CD4-positive, alpha-beta T cell (primary cell): ENCODE results near the gene LHFPL3. TPM values are rescaled to one million over a fixed set of nuclear protein-coding genes. Genes with fewer than 3 reads are reported as not detected.

Experiments used
- ATAC-seq: fragments of 200-7000 bp; cut with Tn5 transposase; one replicate; pipeline ENCODE4 v1.10.0; 2022; ENCODE audit warnings: mild to moderate bottlenecking; ENCODE audit not compliant: poor library complexity
- CTCF ChIA-PET: fragments of 350-600 bp; sonication (Branson Sonifier 250); formaldehyde crosslinking; loops from one replicate; lab custom pipeline; 2021; ENCODE audit warnings: antibody characterized with exemption, inconsistent platforms; lab: Charles Lee
- POLR2A ChIA-PET: fragments of 350-600 bp; sonication (Branson Sonifier 250); formaldehyde crosslinking; loops from one replicate; lab custom pipeline; 2021; ENCODE audit warnings: antibody characterized with exemption, inconsistent platforms; lab: Charles Lee
- DNase-seq, 14 experiments: peaks; one replicate each; pipeline ENCODE4 v3.0.0-alpha.2; 2013 to 2020; ENCODE audit warnings: mixed read lengths in 2 of 14
- H3K27ac ChIP-seq, 2 donors: one replicate each; pipeline versions ENCODE4 v1.5.1 to v1.7.0; 2013; ENCODE audit warnings: low read length in 2 of 2, low read depth in 1 of 2, mild to moderate bottlenecking in 1 of 2
- H3K27me3 ChIP-seq, 2 experiments: 1 replicate in 1 of 2; 2 replicates in 1 of 2; pipeline versions ENCODE4 v1.6.1 to v1.7.0; 2013; ENCODE audit warnings: low read length in 2 of 2, control low read depth in 1 of 2, mild to moderate bottlenecking in 1 of 2, moderate library complexity in 1 of 2; ENCODE audit not compliant: insufficient read depth in 2 of 2, control insufficient read depth in 1 of 2
- H3K36me3 ChIP-seq: one replicate; pipeline ENCODE4 v1.6.1; 2013; ENCODE audit warnings: low read length, control low read depth; ENCODE audit not compliant: insufficient read depth
- H3K4me1 ChIP-seq: one replicate; pipeline ENCODE4 v1.6.1; 2013; ENCODE audit warnings: low read length, control low read depth; ENCODE audit not compliant: insufficient read depth
- H3K4me3 ChIP-seq: one replicate; pipeline ENCODE4 v1.5.1; 2013; ENCODE audit warnings: mild to moderate bottlenecking, low read length, moderate library complexity
- H3K9me3 ChIP-seq, 2 experiments: 1 replicate in 1 of 2; 2 replicates in 1 of 2; pipeline versions ENCODE4 v1.6.1 to v1.7.0; 2013; ENCODE audit warnings: low read length in 2 of 2, mild to moderate bottlenecking in 2 of 2, control low read depth in 1 of 2, moderate library complexity in 1 of 2; ENCODE audit not compliant: control insufficient read depth in 1 of 2, insufficient read depth in 1 of 2
- H3K27ac Mint-ChIP-seq: one replicate; pipeline ENCODE4 v1.8.0; 2020; ENCODE audit warnings: mixed read lengths
- H3K27me3 Mint-ChIP-seq: one replicate; pipeline ENCODE4 v1.8.0; 2021; ENCODE audit warnings: mixed read lengths
- H3K36me3 Mint-ChIP-seq: one replicate; pipeline ENCODE4 v1.8.0; 2021; ENCODE audit warnings: low read depth, mixed read lengths
- H3K4me1 Mint-ChIP-seq: one replicate; pipeline ENCODE4 v1.8.0; 2021; ENCODE audit warnings: low read depth, mixed read lengths
- H3K4me3 Mint-ChIP-seq: one replicate; pipeline ENCODE4 v1.8.0; 2020; ENCODE audit warnings: mild to moderate bottlenecking, mixed read lengths
- H3K9me3 Mint-ChIP-seq: one replicate; pipeline ENCODE4 v1.8.0; 2020; ENCODE audit warnings: mixed read lengths
- CTCF ChIP-seq: fragments of 200-600 bp; IDR thresholded peaks from one replicate; pipeline ENCODE4 v1.8.0; 2022; ENCODE audit warnings: antibody characterized with exemption, mild to moderate bottlenecking
- intact Hi-C, 2 experiments: fragments of 100-400 bp; cut with DNase I in 1 of 2; cut with micrococcal nuclease in 1 of 2; formaldehyde crosslinking; loops; one replicate each; pipeline versions ENCODE4 v1.15.1 to v1.9.0; 2023 to 2025; cut with DNase I, micrococcal nuclease
- total RNA-seq, 174 experiments: library from RNA in 2 of 174; stranded (reverse) in 2 of 174; gene quantifications; one replicate each; pipeline ENCODE4 v1.2.3 and lab custom pipeline; 2021 to 2026

The LHFPL3 gene
- total RNA-seq, 2 experiments from 2014 or later: not detected

DNA sequence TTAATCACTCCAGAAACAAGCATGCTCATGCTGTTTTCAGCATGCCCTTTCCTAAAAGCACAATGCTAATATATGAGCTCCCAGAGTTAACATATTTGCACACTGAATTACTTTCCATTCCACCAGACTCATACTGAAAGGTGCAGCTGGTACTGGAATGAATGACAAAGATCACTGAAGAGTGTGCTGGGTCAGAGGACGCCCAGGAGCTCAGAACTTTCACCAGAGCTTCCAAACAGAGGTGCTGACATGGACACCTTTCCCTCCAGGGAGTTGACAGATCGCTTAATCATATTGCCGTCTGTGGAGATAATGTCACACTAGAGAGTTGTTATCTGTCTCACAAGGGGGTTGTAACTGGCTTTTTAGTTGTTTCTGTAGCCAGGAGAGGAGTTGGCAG lies 292.9 kb downstream of the LHFPL3 start:
- no peak overlapping the region for H3K27ac ChIP-seq
- peaks cover 11% of the 10 kb centered on the region for H3K27me3 Mint-ChIP-seq
- H3K27ac Mint-ChIP-seq: no peak overlapping the region
- CTCF ChIA-PET: interaction anchor here (0.7 kb wide), 1 partner anchor 10 kb away, joined by 3 read pairs; no protein-coding TSS in a partner anchor
- POLR2A ChIA-PET: no interaction called here
- TF ChIP-seq CTCF: no peak
- peaks cover 0 to 5% of the 10 kb centered on the region in 2 experiments for H3K9me3 ChIP-seq
- H3K9me3 Mint-ChIP-seq: peaks cover 1% of the 10 kb centered on the region
- H3K27me3 ChIP-seq: peaks cover 0 to 7% of the 10 kb centered on the region in 2 experiments
- no peak overlapping the region for H3K4me3 ChIP-seq
- H3K4me3 Mint-ChIP-seq: no peak overlapping the region
- H3K4me1 ChIP-seq: no peaks in the 10 kb centered on the region
- no peaks in the 10 kb centered on the region for H3K36me3 Mint-ChIP-seq
- H3K4me1 Mint-ChIP-seq: no peaks in the 10 kb centered on the region
- ATAC-seq (no peak), DNase-seq (no peak)
- intact Hi-C loops: no loop called here
- no peaks in the 10 kb centered on the region for H3K36me3 ChIP-seq

DNA sequence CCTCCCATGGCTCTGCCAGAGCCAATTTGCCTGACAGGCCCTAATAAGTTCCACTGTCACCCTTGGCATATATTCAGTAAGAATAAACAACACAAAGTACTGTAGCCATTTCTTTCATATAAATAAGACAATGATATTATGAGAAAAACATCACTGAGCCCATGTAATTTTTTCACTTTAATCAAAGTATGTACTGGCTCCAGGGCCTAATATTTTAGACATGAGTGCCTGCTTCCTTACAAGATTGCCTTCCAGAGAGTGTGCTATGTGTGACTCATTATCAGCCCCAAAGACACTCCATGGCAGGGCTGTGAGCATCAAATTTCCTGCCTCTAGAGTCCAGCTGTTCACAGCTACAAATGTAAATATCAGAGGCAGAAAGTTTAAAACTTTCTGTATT lies 297.6 kb downstream of the LHFPL3 start:
- H3K9me3 ChIP-seq: peaks cover 0 to 5% of the 10 kb centered on the region in 2 experiments
- H3K4me3 ChIP-seq: no peak overlapping the region
- no peaks in the 10 kb centered on the region for H3K4me1 ChIP-seq
- H3K27ac Mint-ChIP-seq: no peak overlapping the region
- H3K4me1 Mint-ChIP-seq: no peaks in the 10 kb centered on the region
- H3K27me3 Mint-ChIP-seq: peaks cover 12% of the 10 kb centered on the region
- H3K27ac ChIP-seq: no peak overlapping the region
- no peak for TF ChIP-seq CTCF
- no peak for DNase-seq
- H3K36me3 ChIP-seq: no peaks in the 10 kb centered on the region
- intact Hi-C loops: no loop called here
- no peaks in the 10 kb centered on the region for H3K36me3 Mint-ChIP-seq
- ATAC-seq: no peak
- POLR2A ChIA-PET: no interaction called here
- H3K9me3 Mint-ChIP-seq: no peaks in the 10 kb centered on the region
- H3K4me3 Mint-ChIP-seq: no peak overlapping the region
- CTCF ChIA-PET: no interaction called here
- H3K27me3 ChIP-seq: no peaks in the 10 kb centered on the region

DNA sequence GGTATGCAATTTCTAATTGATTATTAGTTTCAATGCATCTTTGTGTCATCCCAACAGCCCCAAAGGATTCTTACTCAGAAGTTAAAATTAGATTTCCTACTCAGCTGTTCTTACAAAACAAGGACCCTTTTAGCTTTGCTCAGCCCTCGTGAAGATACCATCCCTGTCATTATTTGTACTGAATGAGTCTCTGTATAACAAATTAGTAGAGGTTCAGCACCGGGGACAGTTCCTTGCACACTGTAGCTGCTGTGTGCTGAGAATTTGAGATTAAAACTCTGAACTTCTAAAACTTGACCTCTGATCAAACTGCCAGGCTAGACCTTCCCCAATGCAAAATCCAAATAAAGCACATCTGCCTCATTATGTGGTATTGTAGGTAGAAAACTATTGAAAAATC lies 299.1 kb downstream of the LHFPL3 start:
- H3K4me1 ChIP-seq: no peaks in the 10 kb centered on the region
- ChIA-PET CTCF (no interaction called here), POLR2A (no interaction called here)
- peaks cover 8% of the 10 kb centered on the region for H3K27me3 Mint-ChIP-seq
- no peak for ATAC-seq
- H3K36me3 ChIP-seq: no peaks in the 10 kb centered on the region
- H3K4me3 Mint-ChIP-seq: no peak overlapping the region
- no peaks in the 10 kb centered on the region for H3K4me1 Mint-ChIP-seq
- peaks cover 0 to 5% of the 10 kb centered on the region in 2 experiments for H3K9me3 ChIP-seq
- no peak overlapping the region for H3K27ac ChIP-seq
- TF ChIP-seq CTCF: no peak
- no peaks in the 10 kb centered on the region for H3K27me3 ChIP-seq
- H3K9me3 Mint-ChIP-seq: no peaks in the 10 kb centered on the region
- no peak overlapping the region for H3K4me3 ChIP-seq
- no peak for DNase-seq
- H3K27ac Mint-ChIP-seq: no peak overlapping the region
- intact Hi-C loops: no loop called here
- no peaks in the 10 kb centered on the region for H3K36me3 Mint-ChIP-seq
